CD4-positive, alpha-beta T cell treated with Interleukin-21 for 1 hour (primary cell): Measurements from ENCODE around the gene SPECC1L.
A peak's percentile ranks its signal among the peaks of the same experiment; 100 is the strongest.

Experiments
- DNase-seq: peaks from one replicate; pipeline ENCODE4 v3.0.0-alpha.2; 2020

The SPECC1L gene

DNA sequence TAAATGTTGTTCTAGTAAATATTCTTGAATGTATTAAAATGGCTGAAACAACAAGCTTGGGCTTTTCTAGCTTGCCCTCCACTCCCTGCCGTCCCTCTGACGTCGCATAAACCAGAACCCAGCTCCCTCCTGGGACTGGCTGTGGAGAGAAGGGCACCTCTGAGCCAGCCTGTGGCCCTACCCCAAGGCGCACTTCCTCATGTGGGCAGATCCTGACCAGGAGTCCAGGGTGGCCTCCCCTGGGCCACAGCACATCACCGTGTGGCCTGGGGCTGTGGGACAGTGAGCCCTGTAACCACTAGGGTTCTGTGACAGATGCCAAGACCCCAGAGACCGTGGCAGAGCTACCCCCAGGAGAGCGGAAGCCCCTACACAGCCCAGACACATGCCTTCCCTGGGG lies 146.6 kb downstream of the SPECC1L start:
- DNase-seq, result no peak

DNA sequence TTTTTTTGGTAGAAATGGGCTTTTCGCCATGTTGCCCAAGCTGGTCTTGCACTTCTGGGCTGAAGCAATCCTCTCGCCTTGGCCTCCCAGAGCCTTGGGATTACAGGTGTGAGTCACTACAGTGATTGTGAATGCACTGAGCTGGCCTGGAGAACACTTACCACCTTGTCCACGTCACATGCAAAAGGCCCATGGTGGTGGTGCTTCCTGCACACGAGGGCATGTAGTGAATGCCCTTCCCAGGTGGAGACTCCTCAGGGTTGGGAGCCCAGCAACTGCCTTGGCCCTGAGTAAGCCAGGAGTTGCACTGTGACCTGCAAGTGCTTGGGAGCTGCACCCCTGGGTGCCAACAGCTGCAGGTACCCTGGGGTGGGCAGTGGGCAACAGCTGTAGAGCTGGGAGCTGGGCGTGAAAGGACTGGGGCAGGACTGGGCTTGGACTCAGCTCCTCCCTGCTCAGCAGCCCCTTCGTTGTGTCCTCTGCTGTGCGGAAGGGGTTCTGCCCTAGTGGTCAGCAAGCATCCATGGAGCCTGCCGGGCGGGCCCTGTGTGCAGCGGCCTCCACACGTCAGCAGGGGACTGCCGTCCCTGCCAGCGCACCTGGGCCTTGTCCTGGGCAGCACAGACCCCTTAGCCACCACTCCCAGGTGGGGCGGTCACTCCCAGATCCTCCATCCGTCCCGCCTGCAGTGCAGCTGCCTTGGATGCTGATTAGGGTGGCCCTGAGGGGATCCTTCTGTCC lies 147.4 kb downstream of the SPECC1L start:
- DNase-seq, result no peak

DNA sequence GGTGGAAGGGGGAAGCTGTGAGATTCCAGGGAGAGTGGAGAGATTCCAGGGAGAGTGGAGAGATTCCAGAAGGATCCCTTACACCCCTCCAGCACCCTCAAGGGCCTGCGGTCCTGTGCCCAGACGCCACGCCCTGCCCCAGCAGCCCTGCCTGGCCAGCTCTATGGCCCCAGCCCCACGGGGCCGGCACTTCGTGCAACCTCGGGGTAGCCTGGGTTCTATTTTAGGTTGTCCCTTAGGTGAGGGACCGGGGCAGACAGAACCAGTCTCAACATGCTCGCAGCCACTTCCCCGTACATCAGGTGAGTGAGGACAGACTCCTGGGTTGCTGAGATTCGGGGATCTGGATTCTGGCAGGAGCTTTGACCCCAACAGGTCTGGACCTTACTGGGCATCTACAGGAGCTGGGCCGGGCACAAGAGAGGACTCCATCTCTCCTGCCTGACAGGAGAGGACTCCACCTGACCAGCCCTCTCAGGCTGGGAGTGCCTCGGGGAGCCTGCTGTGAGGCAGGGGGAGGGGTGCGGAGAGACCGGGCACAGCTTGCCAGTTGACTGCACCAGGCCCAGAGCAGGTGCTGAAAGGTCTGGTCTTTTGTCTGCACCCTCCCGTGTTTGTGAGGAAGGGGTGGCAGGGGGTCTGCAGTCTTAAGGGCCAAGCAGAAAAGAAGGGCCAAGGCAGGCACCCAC lies 148.3 kb downstream of the SPECC1L start:
- no peak for DNase-seq

DNA sequence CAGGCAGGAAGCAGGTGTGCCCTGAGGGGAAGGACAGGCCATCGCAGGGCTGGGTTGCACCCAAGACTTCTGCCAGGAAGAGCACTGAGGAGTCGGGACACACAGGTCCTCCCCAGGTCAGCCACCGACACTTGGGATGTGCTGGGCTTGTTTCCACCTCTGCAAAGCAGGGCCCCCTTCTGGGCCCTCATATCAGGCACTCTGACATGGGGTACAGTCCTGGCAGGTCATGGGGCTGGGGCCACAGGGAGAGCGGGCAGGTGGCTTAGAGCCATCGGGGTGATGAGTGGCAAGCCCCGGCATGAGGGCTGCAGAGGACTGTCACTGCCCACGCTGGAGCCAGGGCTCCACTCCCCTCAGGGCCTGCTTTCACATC lies 148.8 kb downstream of the SPECC1L start:
- DNase-seq, result no peak

DNA sequence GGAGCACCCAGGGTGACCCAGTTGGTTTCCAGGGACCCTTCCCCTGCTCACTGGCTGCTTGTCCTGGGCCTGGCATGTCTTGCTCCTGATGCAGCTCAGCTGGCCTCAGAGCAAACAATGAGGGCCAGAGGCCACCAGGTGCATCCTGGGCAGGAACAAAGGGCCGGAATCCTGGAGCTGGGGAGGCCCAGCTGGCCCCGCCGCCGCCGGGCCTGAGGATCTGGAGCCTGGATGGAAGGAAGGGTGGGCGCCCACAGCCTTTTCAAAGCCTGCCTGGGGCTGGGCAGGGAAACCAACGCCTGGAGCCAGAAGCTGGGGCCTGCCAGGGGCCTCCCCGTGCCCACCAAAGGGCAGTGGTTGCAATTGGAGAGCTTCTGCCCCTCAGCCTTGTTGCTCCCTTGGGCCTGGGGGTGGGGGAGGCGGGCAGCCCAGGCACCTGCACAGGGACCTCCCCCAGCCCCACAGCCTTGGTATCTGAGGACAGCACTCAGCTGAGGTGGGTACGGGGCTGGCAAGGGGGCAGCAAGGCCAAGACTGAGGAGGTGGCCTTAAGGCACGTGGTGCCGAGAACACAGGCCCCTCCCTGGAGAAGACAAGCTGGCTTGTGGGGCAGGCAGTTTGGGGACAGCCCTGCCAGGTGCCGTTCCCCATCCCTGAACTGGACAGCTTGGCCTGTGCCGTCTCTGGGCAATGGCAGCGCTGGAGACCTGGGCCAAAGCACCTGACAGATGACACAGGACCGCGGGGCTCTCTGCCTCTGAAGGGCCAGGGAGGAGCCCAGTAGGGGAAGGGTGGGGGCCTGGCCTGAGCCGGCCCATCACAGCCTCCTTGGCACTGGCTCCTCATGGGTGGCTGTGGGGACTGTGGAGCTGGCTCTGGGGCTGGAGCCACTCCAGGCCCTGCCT lies 149.7 kb downstream of the SPECC1L start:
- no peak for DNase-seq

DNA sequence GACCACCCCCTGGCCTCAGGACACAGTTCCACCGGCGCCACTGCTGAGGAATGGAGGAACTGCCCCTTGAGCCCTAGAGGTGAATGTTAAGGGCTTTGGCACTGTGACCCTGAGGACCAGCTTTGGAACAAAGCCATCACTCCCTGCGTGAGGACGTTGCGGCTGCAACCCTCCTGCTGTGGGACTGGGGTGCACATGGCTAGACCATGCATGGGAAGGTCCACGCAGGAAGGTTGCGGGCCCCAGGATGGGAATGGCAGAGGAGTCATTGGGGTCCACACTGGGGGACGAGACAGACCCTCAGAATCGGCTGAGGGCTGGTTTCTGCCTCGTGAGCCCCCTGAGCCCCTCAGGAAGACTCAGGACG lies 150.3 kb downstream of the SPECC1L start:
- DNase-seq, result no peak

DNA sequence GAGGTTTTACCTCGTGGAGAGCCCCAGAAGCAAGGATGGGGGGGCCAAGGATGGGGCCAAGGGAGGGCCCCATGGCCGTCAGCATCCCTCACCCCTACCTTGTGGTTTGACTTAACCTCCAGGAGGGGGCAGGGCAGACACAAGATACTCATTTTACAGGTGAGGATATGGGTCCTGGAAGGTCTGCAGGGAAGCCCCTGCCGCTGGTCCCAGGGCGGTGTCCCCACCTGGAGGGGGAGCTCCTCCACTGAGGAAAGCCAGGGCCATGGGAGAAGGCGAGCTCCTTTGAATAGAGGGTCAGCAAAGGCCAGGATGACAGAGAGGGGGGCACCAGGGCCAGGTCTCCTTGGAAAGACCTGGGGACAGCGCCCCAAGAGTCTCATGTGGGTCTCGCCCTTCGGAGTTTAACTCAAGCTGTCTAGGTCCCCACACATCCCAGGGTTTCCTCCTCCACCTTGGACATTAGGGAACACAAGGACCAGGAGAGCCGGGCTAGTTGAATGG lies 150.8 kb downstream of the SPECC1L start:
- peak; percentile 51 for DNase-seq

DNA sequence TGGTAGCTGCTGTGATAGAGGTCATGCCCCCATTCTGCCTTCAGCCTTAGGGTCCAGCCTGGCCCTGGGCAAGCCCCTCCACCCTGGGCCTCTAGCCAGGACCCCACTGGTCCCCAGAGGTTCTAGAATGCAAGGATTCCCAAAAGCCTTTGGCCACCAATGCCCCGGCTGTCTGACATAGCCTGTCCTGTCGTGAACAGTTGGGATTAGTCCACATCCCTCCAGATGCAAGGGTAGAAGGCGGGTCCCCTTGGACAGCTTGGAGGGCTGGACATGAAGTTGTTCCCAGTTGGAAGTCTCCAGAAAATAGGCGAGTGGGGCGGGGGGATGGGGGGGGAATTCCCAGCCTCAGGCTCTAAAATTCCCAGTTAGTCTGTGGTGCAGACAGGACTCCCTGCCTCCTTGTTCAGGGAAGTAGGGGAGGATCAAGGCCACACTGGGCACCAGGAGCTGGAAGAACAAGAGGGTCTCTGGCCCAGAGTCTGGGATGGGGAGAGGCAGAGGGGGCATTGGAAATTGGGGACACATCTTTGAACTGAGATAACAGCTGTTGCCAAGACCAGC lies 151.6 kb downstream of the SPECC1L start:
- no peak for DNase-seq

DNA sequence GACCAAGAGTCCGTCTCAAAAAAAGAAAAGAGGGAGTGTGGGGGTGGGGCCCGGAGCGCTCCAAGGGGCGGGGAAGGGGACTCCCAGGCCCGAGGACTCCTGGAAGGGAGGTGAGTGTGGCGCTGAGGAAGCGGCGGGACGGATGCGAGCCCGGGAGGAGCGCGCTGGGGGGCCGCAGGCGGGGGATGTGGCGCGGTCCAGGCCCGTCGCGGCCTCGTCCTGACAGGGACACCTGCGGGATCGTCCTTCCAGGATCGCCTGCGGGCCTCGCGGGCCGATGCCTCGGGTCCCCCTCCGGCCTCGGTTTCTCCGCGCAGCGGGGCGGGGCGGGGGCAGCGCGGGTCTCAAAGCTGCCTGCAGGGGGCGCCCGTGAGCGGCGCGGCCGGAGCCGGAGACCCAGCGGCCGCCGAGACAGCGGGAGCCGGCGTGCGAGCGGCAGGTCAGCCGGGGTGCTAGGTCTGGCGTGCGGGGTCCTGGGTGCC lies 152.9 kb downstream of the SPECC1L start:
- DNase-seq, result peak; percentile 58

DNA sequence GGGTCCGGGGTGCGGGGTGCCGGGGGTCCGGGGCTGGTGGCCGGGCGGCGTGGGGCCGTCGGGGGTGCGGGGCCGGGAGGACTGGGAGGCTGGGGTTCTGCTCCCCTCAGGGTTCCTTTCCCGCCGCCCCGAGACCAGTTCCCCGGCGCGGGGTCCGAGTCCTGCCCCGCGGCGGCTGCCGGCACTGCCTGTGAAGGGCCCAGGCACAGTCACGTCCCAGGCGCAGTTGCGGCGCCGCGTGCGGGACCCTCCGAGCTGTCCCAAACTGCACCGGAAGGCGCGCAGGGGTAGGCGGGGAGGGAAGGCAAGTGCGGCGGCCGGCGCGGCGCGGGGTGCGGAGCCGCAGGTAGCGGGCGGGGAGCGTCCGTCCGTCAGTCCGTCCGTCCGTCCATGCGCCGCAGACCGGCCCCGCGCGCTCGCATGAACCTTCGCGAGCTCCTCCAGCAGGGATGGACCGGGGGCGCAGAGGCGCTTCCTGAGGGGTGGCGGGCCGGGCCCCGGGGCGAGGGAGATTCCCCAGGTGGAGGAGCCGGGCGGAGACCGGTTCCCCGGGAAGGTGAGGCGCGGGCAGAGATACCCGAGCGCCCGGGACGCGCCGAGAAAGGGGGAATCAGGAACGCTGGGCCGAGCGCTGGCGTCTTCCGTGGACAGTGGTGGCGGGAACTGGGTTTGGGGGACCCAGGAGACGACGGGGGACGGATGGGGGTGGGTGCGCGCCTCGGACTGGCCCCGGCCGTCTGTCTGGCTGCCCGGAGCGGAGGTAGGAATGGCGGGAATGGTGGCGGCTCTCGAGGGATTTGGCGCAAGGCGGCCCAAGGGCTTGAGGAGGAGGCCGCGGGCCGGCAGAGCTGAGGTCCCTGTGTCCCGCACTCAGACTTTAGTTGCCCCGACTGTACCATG lies 153.6 kb downstream of the SPECC1L start:
- peak; percentile 44 for DNase-seq

DNA sequence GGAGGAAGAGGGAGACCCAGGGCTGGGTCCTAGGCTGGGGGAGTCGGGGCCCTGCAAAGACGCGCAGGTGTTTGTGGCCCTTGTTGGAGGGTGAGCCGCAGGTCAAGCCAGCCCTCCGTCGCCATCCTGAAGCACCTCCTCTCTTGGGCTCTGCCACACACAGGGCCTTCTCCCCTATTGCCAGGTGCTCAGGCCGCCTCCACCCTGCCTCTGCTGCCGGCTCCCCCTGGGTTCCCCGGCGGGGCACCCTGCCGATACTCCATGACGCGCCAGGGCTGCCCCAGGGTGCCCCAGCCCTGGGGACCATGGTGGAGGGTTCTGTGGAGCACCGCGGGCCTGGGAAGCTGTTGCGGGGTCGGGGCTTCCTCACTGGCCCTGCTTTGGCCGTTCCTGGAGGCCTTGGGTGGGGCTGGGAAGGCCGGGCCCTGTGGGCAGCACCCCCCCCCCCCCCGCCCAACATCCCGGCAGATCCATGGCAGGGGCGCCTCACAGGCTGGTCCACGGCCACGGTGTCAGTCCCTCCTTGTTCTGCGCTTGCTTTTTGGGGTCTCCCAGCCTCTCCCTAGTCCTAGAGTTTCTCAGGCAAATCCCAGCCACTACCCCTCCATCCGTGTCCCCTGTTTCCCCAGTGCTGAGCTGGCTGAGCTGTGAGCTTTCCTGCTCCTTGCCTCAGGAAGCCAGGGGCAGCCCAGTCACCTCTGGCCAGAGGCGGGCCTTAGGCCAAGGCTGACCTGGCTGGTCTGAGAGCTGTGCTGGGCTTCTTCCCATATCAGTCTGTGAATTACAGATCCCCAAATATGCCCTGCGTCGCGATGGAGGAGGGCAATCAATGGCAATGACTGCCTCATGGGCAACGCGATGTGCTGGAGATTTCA lies 154.5 kb downstream of the SPECC1L start:
- no peak for DNase-seq

DNA sequence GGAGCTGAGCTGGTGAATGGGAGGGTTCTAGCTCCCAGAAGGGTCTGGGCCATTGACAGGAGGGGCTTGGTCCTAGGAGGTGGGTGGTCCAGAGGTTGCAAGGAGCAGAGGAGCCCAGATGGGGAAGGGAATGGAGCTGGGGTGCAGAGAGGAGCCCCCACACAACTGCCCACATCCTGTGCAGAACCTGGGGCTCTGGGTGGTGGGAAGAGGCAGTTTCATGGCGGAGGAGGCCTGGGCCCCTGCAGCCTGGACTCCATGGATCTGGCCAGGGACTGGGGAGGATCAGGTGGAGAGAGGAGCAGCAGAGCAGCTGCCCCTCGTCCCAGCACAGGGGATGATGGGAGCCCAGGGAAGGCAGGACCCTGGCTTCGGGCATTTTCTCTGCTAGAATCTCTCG lies 155.8 kb downstream of the SPECC1L start:
- no peak for DNase-seq

DNA sequence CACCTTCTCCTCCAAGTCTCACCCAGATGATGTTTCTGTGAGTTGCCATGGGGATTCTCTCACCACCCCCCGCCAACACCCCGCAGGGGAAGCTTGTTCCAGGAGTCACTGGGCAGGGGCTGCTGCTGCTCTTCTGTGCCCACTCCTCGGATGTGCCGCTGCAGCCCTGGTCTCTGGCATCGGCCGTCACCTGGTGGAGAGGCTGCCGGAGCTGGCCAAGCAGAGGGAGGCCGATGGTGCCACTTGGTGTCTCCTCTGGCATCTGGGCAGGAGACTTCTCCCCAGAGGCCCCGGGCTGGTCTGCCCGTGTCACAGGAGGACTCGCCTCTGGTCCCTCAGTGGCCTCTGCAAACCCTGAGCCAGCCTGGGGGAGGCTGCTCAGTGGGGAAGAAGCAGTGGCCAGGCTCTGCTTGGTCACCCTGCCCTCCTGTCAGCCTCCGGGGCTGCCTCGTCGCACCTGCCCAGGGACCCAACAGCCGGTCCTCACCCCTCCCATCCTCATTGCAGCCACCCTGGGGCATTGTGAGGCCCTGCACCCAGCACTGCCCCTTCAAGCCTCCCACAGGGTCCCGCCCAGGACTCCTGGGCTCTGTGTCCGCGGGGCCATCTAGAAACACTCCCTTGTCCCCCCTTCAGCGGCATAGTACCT lies 156.3 kb downstream of the SPECC1L start:
- DNase-seq, result no peak

DNA sequence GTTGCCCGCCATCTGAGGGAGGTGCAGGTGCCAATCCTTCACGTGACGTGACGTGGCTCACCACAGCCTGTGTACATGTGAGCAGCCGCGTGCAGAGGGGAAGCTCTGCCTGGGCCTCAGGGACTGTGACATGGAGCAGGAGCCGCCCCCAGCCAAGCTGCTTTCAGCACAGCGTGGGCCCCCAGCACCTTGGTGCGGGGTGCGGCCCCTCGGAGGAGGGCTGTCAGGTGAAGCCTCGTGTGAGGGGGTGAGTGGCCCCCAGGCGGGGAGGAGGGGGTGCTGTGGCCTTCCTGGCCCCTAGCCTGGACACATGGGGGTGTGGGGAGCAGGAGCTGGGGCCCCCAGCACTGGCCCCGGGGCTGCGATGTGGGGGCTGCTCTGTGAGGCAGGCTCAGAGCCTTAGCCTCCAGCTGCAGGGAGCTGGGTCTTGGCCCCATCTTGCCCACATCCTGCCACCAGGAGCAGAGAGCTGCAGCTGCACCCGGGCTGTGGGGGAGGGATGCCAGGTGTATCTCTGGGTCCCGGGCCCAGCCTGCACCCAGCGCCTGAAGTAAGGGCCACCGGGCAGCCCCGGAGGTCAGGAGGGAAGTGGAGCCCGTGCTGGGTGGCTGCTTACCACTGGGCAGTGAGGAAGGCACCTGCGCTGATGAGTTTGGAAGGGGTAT lies 157.0 kb downstream of the SPECC1L start, which contains the start of gene ADORA2A:
ADORA2A (plus strand) TSS at position 100 of the 665 bp plus-strand sequence. CDS start 5,806 bp downstream, outside the sequence.
- peak; percentile 87 for DNase-seq

DNA sequence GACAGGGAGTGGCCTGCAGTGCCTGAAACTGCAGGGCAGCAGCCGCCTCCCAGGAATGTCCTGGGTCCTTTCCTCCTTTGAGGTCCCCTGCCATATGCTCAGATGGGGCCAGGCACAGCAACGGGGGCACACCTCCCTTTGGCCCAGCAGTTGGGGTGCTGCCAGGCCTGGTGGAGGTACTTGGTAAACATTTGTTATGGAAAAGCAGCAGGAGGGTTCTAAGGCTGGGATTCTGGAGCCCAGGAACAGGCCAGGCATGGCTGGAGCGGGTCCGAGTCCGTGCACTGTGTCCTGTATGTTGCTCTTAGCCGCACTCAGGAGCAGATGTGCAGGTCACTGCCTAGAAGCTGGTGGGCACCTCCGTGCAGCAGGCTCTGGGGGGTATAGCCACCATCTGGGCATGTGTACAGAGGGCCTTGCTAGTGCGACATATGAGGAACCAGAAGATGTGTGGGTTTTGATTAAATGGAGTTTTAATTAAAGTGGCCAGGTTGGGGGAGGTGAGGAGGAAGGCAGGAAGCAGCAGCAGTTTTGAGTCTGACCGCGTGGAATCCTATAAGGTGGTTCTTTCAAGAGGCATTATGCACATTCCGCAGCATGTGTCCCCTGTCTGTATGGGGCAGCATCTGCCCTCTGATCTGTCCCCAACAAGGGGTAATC lies 158.2 kb downstream of the SPECC1L start:
- no peak for DNase-seq

DNA sequence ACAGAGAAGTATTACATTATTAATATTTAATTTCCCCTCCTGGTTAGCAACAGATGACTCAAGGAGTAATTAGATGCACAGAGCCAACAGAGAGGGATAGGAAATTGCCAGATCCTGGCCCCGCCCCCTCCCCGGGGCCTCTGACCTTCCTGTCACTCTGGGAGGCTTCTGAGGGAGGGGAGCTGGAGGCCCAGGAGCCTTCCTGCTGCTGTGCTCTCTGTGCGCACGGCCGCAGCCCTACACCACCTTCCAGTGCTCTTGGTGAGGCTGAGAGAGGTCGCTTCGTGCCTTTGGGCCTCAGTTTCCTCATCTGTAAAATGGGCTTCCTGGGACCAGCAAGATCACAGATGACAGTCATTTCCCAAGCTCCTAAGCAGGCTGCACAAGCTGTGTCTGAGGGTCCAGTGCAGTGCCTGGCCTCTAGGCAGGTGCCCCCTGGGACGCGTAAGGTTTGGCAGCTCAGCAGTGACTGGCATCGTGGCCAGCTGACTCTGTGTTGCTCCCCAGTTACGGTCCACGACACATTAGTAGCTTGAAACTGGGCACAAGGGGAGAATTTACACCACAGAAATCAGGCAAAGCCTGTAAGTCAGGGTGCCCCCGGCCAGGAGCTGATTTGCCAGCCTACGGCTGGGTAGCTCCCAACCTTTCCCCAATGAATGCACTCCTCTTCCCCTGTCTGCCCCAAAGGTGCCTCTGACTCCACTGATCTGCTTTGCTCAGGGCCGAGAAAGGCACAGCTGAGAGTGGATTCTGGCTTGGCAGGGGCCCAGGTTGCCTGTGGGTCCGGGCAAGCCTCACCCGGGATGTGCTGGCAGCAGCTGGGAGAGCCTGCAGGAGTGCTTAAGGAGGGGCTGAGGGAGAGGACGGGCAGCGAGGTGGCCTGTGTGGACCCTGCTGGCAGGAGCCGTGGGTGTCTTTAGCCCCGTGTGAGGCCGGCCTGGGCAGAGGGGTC lies 159.1 kb downstream of the SPECC1L start:
- DNase-seq, result peak; percentile 69

DNA sequence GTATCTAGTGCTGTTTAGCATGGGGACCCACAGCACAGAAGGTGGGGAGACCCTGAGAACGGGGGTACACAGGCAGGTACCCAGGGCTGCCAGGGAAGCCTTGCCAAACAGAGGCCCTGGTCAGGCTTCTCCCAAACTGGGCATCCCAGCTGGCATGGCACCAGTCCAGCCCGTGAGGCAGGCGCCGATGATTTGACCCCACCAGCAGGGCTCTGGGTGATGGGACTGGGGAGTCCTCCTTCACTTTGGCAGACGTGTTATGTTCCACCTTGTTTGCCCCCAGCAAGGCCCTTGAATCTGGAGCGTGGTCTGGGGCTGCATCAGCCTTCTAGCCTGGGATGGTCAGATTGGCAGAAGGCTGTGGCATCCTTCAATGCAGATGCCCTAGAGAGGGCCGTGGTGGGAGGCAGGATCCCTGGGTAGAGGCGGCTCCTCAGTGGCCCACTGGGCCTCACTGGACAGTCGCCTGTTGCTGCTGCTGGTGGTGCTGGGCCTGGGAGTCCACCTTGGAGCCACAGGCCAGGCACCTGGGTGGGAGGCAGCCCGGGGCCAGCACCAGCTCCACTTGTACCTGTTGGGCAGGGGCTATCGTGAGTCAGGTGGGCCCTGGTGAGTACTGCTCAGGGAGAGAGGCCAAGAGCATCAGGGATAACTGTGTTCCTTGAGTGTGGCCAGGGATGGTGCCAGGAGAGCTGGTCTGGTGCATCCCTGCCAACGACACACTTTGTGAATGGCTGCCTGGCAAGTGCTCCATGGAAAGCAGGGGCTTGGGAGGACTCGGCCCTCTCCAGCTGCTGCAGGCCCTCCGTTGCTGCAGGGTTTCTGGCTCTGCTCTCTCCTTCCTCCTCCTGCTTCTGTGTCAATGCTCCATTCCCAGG lies 160.0 kb downstream of the SPECC1L start:
- DNase-seq, result no peak
